GM21717 (cell line): ENCODE measurements around the gene SNX25.
A peak's percentile ranks its signal among the peaks of the same experiment; 100 is the strongest.

ENCODE experiments used
- ATAC-seq: cut with Tn5 transposase; IDR thresholded peaks from one replicate; pipeline ENCODE4 v1.9.1; 2021; ENCODE audit warnings: mild to moderate bottlenecking, moderate library complexity; ENCODE audit not compliant: unreplicated experiment

Gene SNX25

GRCh38 chr4:185396724-185397385 lies 187.5 kb downstream of the SNX25 start, which contains the start of gene ANKRD37:
ANKRD37 (plus strand) TSS chr4:185396841; CDS start chr4:185396924, 83 bp downstream.
- ATAC-seq = peak; percentile 3

- ATAC-seq = no peak
Measured at GRCh38 chr4:185398618-185399017, 189.2 kb downstream of the SNX25 start.

GRCh38 chr4:185399466-185399865 lies 190.1 kb downstream of the SNX25 start:
- ATAC-seq = no peak

- no peak for ATAC-seq
Measured at GRCh38 chr4:185404031-185404430, 194.6 kb downstream of the SNX25 start.

- peak; percentile 62 for ATAC-seq
Measured at GRCh38 chr4:185405296-185405999, 196.1 kb downstream of the SNX25 start.

- no peak for ATAC-seq
Measured at GRCh38 chr4:185408432-185408831, 199.0 kb downstream of the SNX25 start.

- no peak for ATAC-seq
Measured at GRCh38 chr4:185411849-185412248, 202.5 kb downstream of the SNX25 start.

GRCh38 chr4:185412412-185412811 lies 203.0 kb downstream of the SNX25 start:
- ATAC-seq = no peak
